ENCODE data around the gene PKNOX2.

PKNOX2 gene

DNA sequence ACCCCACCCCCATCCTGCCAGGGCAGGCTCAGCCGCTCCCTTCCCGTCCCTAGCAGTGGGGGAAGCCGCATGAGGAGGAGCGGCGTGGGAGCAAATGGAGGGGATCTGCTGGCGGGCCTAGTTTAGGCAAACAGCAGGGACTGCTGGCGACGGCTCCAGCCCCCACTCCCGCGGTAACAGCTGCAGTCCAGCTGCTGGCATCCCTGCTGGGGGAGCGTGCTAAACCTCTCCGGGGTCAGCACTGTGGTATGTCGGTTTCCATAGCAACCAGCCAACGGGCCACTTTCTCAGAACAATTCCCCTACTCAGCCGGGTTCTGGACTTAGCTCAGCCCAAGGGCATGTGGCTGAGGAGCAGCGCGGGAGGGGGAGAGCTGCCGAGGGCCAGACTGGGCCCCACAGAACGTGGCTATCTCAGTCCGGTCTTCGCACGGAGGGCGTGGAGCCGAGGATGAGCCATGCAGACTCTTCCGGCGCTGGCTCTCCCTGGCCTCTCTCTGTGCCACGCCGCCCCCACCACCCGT, 98.8 kb downstream of the PKNOX2 start:
- Histone ChIP-seq H3K27ac (ENCODE audit: low read depth, low read length) (no peak overlapping the region), H3K4me2 (ENCODE audit: low read length) (no peak overlapping the region), H4K20me1 (ENCODE audit: control insufficient read depth, insufficient read depth, low read depth, low read length) (no peaks in the 10 kb centered on the region), H3K4me3 (ENCODE audit: low read length) (no peak overlapping the region), H3K79me2 (ENCODE audit: control insufficient read depth, low read length) (no peaks in the 10 kb centered on the region), H3K4me1 (ENCODE audit: control insufficient read depth, low read length) (no peaks in the 10 kb centered on the region), H3F3A (ENCODE audit: control insufficient read depth, insufficient read depth) (no peaks in the 10 kb centered on the region), H3K9me2 (replicated peaks; ENCODE audit: control insufficient read depth, low read length) (no peaks in the 10 kb centered on the region), H3K9me3 (ENCODE audit: control insufficient read depth, insufficient read depth, low read length) (no peaks in the 10 kb centered on the region), H3K36me3 (ENCODE audit: control insufficient read depth, low read length) (no peaks in the 10 kb centered on the region), H3K27me3 (ENCODE audit: control insufficient read depth, low read length) (peaks cover 9% of the 10 kb centered on the region; the same call in 1 of the 2 replicates)
- TF ChIP-seq EZH2phosphoT487 (IDR thresholded peaks at IDR 0.05; ENCODE audit: borderline replicate concordance, low read length): no peak
- TF ChIP-seq, protein P1, sequence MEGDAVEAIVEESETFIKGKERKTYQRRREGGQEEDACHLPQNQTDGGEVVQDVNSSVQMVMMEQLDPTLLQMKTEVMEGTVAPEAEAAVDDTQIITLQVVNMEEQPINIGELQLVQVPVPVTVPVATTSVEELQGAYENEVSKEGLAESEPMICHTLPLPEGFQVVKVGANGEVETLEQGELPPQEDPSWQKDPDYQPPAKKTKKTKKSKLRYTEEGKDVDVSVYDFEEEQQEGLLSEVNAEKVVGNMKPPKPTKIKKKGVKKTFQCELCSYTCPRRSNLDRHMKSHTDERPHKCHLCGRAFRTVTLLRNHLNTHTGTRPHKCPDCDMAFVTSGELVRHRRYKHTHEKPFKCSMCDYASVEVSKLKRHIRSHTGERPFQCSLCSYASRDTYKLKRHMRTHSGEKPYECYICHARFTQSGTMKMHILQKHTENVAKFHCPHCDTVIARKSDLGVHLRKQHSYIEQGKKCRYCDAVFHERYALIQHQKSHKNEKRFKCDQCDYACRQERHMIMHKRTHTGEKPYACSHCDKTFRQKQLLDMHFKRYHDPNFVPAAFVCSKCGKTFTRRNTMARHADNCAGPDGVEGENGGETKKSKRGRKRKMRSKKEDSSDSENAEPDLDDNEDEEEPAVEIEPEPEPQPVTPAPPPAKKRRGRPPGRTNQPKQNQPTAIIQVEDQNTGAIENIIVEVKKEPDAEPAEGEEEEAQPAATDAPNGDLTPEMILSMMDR (IDR thresholded peaks at IDR 0.05; ENCODE audit: low read depth, low read length, poor library complexity, severe bottlenecking): no peak

DNA sequence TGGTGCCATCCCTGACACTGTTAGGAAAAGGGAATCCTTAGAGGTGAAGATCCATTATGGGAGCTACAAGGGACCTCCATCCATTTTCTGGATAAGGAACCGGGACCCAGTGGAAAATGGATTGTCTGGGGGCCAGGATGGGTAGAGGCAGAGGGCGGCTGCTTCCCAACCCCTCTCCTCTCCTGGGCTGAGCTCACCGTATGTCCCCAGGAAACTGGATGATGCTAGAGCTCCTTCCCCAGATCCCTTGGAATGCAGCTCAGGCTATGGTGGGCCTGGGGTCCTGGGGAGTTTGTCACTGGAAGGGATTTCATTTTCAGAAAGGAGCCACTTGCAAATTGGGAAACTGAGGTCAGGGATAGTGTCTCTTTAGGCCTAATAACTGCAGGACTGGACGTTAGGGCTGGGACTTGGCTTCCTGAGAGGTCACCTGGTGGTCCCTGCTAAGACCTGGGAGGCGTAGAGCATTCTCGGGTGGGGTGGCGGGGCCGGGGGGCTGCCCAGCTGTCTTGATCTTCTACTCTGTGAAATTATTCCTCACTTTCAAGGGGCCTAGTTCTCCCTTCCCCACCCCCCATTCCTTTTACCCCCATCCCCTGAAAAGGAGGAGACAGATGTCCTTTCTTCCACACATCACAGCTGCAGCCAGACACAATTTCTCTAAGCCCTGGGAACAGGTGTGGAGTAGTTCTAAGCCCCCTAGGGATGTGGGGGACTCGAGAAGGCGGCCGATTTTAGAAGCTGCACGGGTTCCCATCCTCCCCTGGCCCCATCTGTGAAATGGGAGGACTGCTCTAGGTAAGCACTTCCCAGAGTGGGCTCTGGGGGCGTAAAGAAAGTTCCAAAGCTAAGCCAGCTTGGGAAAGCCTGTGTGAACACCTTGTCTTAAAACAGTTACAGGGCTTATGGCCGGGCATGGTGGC, 99.8 kb downstream of the PKNOX2 start:
- H3K4me3 ChIP-seq (ENCODE audit: low read length): no peak overlapping the region
- peaks cover 9% of the 10 kb centered on the region; the same call in 1 of the 2 replicates for H3K27me3 ChIP-seq (ENCODE audit: control insufficient read depth, low read length)
- no peaks in the 10 kb centered on the region for H3K9me2 ChIP-seq (replicated peaks; ENCODE audit: control insufficient read depth, low read length)
- H3K4me1 ChIP-seq (ENCODE audit: control insufficient read depth, low read length): no peaks in the 10 kb centered on the region
- no peak overlapping the region for H3K27ac ChIP-seq (ENCODE audit: low read depth, low read length)
- H3K9me3 ChIP-seq (ENCODE audit: control insufficient read depth, insufficient read depth, low read length): no peaks in the 10 kb centered on the region
- H3K4me2 ChIP-seq (ENCODE audit: low read length): no peak overlapping the region
- H3F3A ChIP-seq (ENCODE audit: control insufficient read depth, insufficient read depth): no peaks in the 10 kb centered on the region
- TF ChIP-seq, protein P1 (IDR thresholded peaks at IDR 0.05; ENCODE audit: low read depth, low read length, poor library complexity, severe bottlenecking): no peak
- TF ChIP-seq EZH2phosphoT487 (IDR thresholded peaks at IDR 0.05; ENCODE audit: borderline replicate concordance, low read length): no peak
- no peaks in the 10 kb centered on the region for H4K20me1 ChIP-seq (ENCODE audit: control insufficient read depth, insufficient read depth, low read depth, low read length)
- no peaks in the 10 kb centered on the region for H3K79me2 ChIP-seq (ENCODE audit: control insufficient read depth, low read length)
- no peaks in the 10 kb centered on the region for H3K36me3 ChIP-seq (ENCODE audit: control insufficient read depth, low read length)

DNA sequence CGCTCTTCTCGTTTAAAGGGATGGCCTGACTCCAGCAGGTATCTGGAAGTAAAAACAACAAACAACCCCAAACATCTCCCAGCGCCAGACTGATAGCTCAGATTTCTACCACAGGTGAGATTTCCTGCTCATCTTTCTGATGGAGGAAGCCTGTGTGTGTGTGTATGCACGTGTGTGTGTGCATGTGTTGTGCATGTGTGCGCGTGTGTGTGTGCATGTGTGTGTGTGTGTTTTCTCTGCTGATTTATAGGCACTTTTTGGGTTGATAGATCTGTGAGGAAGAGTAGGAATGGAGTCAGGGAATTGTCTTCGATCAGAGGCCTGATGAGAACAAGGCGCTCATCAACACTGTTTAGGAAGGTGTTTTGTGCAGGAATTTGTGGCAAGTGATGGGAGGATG, 103.0 kb downstream of the PKNOX2 start:
- TF ChIP-seq, protein P1 (IDR thresholded peaks at IDR 0.05; ENCODE audit: low read depth, low read length, poor library complexity, severe bottlenecking): no peak
- no peak for TF ChIP-seq EZH2phosphoT487 (IDR thresholded peaks at IDR 0.05; ENCODE audit: borderline replicate concordance, low read length)
- H3K27ac ChIP-seq (ENCODE audit: low read depth, low read length): no peak overlapping the region
- H4K20me1 ChIP-seq (ENCODE audit: control insufficient read depth, insufficient read depth, low read depth, low read length): no peaks in the 10 kb centered on the region
- H3K9me3 ChIP-seq (ENCODE audit: control insufficient read depth, insufficient read depth, low read length): no peaks in the 10 kb centered on the region
- no peaks in the 10 kb centered on the region for H3K9me2 ChIP-seq (replicated peaks; ENCODE audit: control insufficient read depth, low read length)
- H3K36me3 ChIP-seq (ENCODE audit: control insufficient read depth, low read length): no peaks in the 10 kb centered on the region
- no peak overlapping the region for H3K4me3 ChIP-seq (ENCODE audit: low read length)
- no peaks in the 10 kb centered on the region for H3F3A ChIP-seq (ENCODE audit: control insufficient read depth, insufficient read depth)
- no peaks in the 10 kb centered on the region for H3K79me2 ChIP-seq (ENCODE audit: control insufficient read depth, low read length)
- no peaks in the 10 kb centered on the region for H3K4me1 ChIP-seq (ENCODE audit: control insufficient read depth, low read length)
- H3K27me3 ChIP-seq (ENCODE audit: control insufficient read depth, low read length): peaks cover 9% of the 10 kb centered on the region; the same call in 1 of the 2 replicates
- no peak overlapping the region for H3K4me2 ChIP-seq (ENCODE audit: low read length)

Measured in DOHH2 (cell line).